GM18511 (cell line): Measurements from ENCODE around the gene AGAP1.
A peak's percentile ranks its signal among the peaks of the same experiment; 100 is the strongest.

ENCODE experiments used
- ATAC-seq: cut with Tn5 transposase; IDR thresholded peaks from one replicate; pipeline ENCODE4 v1.9.1; 2021; ENCODE audit warnings: mild to moderate bottlenecking, moderate library complexity; ENCODE audit not compliant: unreplicated experiment

AGAP1 gene

GRCh38 chr2:235897992-235898391 is 404.1 kb downstream of the AGAP1 start:
- no peak for ATAC-seq

GRCh38 chr2:235898766-235899165 is 404.9 kb downstream of the AGAP1 start:
- no peak for ATAC-seq

GRCh38 chr2:235900631-235901030 is 406.8 kb downstream of the AGAP1 start:
- no peak for ATAC-seq

- ATAC-seq, result no peak
Observed at GRCh38 chr2:235901243-235901642, 407.4 kb downstream of the AGAP1 start.

- no peak for ATAC-seq
Observed at GRCh38 chr2:235903782-235904584, 410.1 kb downstream of the AGAP1 start.

- ATAC-seq, result no peak
Observed at GRCh38 chr2:235904585-235904931, 410.7 kb downstream of the AGAP1 start.

- ATAC-seq, result peak; percentile 78
Observed at GRCh38 chr2:235908826-235909225, 415.0 kb downstream of the AGAP1 start.

- no peak for ATAC-seq
Observed at GRCh38 chr2:235909358-235909757, 415.5 kb downstream of the AGAP1 start.

GRCh38 chr2:235910067-235910466 is 416.2 kb downstream of the AGAP1 start:
- no peak for ATAC-seq

- no peak for ATAC-seq
Observed at GRCh38 chr2:235911125-235911524, 417.3 kb downstream of the AGAP1 start.

- no peak for ATAC-seq
Observed at GRCh38 chr2:235911633-235912233, 417.9 kb downstream of the AGAP1 start.

GRCh38 chr2:235914756-235915155 is 420.9 kb downstream of the AGAP1 start:
- ATAC-seq, result no peak

GRCh38 chr2:235917506-235917905 is 423.7 kb downstream of the AGAP1 start:
- ATAC-seq, result no peak

- ATAC-seq, result no peak
Observed at GRCh38 chr2:235918876-235919275, 425.0 kb downstream of the AGAP1 start.

GRCh38 chr2:235920216-235920865 is 426.5 kb downstream of the AGAP1 start:
- ATAC-seq, result no peak

GRCh38 chr2:235921508-235922191 is 427.8 kb downstream of the AGAP1 start:
- ATAC-seq, result no peak

- ATAC-seq, result no peak
Observed at GRCh38 chr2:235922839-235923238, 429.0 kb downstream of the AGAP1 start.

GRCh38 chr2:235923859-235924674 is 430.2 kb downstream of the AGAP1 start:
- ATAC-seq, result no peak

GRCh38 chr2:235924675-235925063 is 430.8 kb downstream of the AGAP1 start:
- no peak for ATAC-seq

- no peak for ATAC-seq
Observed at GRCh38 chr2:235925250-235925919, 431.5 kb downstream of the AGAP1 start.
